ENCODE measurements around the gene KIF21A. TPM values are rescaled to one million over a fixed set of nuclear protein-coding genes. Genes with fewer than 3 reads are reported as not detected.

The KIF21A gene
- total RNA-seq, 2 donors from 2014 or later: 11.2 to 11.7 TPM

GRCh38 chr12:39440101-39440500 lies 2.8 kb downstream of the KIF21A start:
- intact Hi-C loops (cut with DNase I): loop anchor here in 1 of 2 donors (5.0 kb wide), 1 partner anchor 562 kb away; no protein-coding TSS in a partner anchor
- DNase-seq (ENCODE audit: low spot score): no peak

GRCh38 chr12:39435531-39435930 lies 7.4 kb downstream of the KIF21A start:
- intact Hi-C loops (cut with DNase I): no loop called here
- no peak for DNase-seq (ENCODE audit: low spot score)

GRCh38 chr12:39431797-39432196 lies 11.1 kb downstream of the KIF21A start:
- intact Hi-C loops (cut with DNase I): no loop called here
- DNase-seq (ENCODE audit: low spot score): no peak

GRCh38 chr12:39431002-39431796 lies 11.7 kb downstream of the KIF21A start:
- DNase-seq (ENCODE audit: low spot score): no peak
- intact Hi-C loops (cut with DNase I): no loop called here

GRCh38 chr12:39429809-39430208 lies 13.1 kb downstream of the KIF21A start:
- no peak for DNase-seq (ENCODE audit: low spot score)
- intact Hi-C loops (cut with DNase I): no loop called here

GRCh38 chr12:39427360-39427808 lies 15.5 kb downstream of the KIF21A start:
- DNase-seq (ENCODE audit: low spot score): no peak
- intact Hi-C loops (cut with DNase I): no loop called here

- intact Hi-C loops (cut with DNase I): no loop called here
- no peak for DNase-seq (ENCODE audit: low spot score)
Observed at GRCh38 chr12:39426636-39427240, 16.2 kb downstream of the KIF21A start.

- intact Hi-C loops (cut with DNase I): no loop called here
- DNase-seq (ENCODE audit: low spot score): no peak
Observed at GRCh38 chr12:39420043-39420442, 22.9 kb downstream of the KIF21A start.

GRCh38 chr12:39419471-39419870 lies 23.4 kb downstream of the KIF21A start:
- intact Hi-C loops (cut with DNase I): no loop called here
- DNase-seq (ENCODE audit: low spot score): no peak

- no peak for DNase-seq (ENCODE audit: low spot score)
- intact Hi-C loops (cut with DNase I): no loop called here
Observed at GRCh38 chr12:39417916-39418315, 25.0 kb downstream of the KIF21A start.

GRCh38 chr12:39413836-39414771 lies 28.8 kb downstream of the KIF21A start:
- intact Hi-C loops (cut with DNase I): no loop called here
- no peak for DNase-seq (ENCODE audit: low spot score)

GRCh38 chr12:39412210-39412609 lies 30.7 kb downstream of the KIF21A start:
- intact Hi-C loops (cut with DNase I): no loop called here

GRCh38 chr12:39406262-39406661 lies 36.7 kb downstream of the KIF21A start:
- intact Hi-C loops (cut with DNase I): no loop called here
- no peak for DNase-seq (ENCODE audit: low spot score)

More at GRCh38 chr12:39412210-39412609, 30.7 kb downstream of the KIF21A start:
- no peak for DNase-seq (ENCODE audit: low spot score)

GRCh38 chr12:39405580-39405979 lies 37.3 kb downstream of the KIF21A start:
- DNase-seq (ENCODE audit: low spot score): no peak
- intact Hi-C loops (cut with DNase I): no loop called here

- no peak for DNase-seq (ENCODE audit: low spot score)
- intact Hi-C loops (cut with DNase I): no loop called here
Observed at GRCh38 chr12:39404000-39404399, 38.9 kb downstream of the KIF21A start.

GRCh38 chr12:39403376-39403775 lies 39.5 kb downstream of the KIF21A start:
- intact Hi-C loops (cut with DNase I): no loop called here
- DNase-seq (ENCODE audit: low spot score): no peak

- intact Hi-C loops (cut with DNase I): no loop called here
- DNase-seq (ENCODE audit: low spot score): no peak
Observed at GRCh38 chr12:39402922-39403321, 40.0 kb downstream of the KIF21A start.

- DNase-seq (ENCODE audit: low spot score): no peak
- intact Hi-C loops (cut with DNase I): no loop called here
Observed at GRCh38 chr12:39401459-39401858, 41.5 kb downstream of the KIF21A start.

- no peak for DNase-seq (ENCODE audit: low spot score)
- intact Hi-C loops (cut with DNase I): no loop called here
Observed at GRCh38 chr12:39395866-39396265, 47.1 kb downstream of the KIF21A start.

- intact Hi-C loops (cut with DNase I): no loop called here
- DNase-seq (ENCODE audit: low spot score): no peak
Observed at GRCh38 chr12:39393890-39394289, 49.0 kb downstream of the KIF21A start.
